CD8-positive, alpha-beta memory T cell (primary cell): Measurements from ENCODE around the gene PKP1. TPM values are rescaled to one million over a fixed set of nuclear protein-coding genes. Genes with fewer than 3 reads are reported as not detected.

Source experiments
- CTCF ChIA-PET: fragments of 350-600 bp; sonication (Branson Sonifier 250); formaldehyde crosslinking; loops from one replicate; lab custom pipeline; 2021; ENCODE audit warnings: antibody characterized with exemption; lab: Charles Lee
- POLR2A ChIA-PET: fragments of 350-600 bp; sonication (Branson Sonifier 250); formaldehyde crosslinking; loops from one replicate; lab custom pipeline; 2021; ENCODE audit warnings: antibody characterized with exemption; lab: Charles Lee
- DNase-seq, 5 donors: peaks; one replicate each; pipeline versions ENCODE4 v3.0.0 to v3.0.0-alpha.2; 2020 to 2022; ENCODE audit warnings: mixed read lengths in 1 of 5
- H3K27ac ChIP-seq: one replicate; pipeline ENCODE4 v1.7.0; 2013; ENCODE audit warnings: low read depth, mild to moderate bottlenecking, low read length, moderate library complexity
- H3K27me3 ChIP-seq: 2 replicates; pipeline ENCODE4 v1.7.0; 2013; ENCODE audit warnings: low read length, mild to moderate bottlenecking; ENCODE audit not compliant: insufficient read depth, poor library complexity, severe bottlenecking
- H3K36me3 ChIP-seq: 2 replicates; pipeline ENCODE4 v1.7.0; 2013; ENCODE audit warnings: mild to moderate bottlenecking, low read length, moderate library complexity; ENCODE audit not compliant: insufficient read depth
- H3K4me1 ChIP-seq: 2 replicates; pipeline ENCODE4 v1.7.0; 2013; ENCODE audit warnings: mild to moderate bottlenecking, low read length, moderate library complexity; ENCODE audit not compliant: insufficient read depth
- H3K4me3 ChIP-seq: 2 replicates; pipeline ENCODE4 v1.7.0; 2013; ENCODE audit warnings: mild to moderate bottlenecking, low read length
- H3K9me3 ChIP-seq: 2 replicates; pipeline ENCODE4 v1.7.0; 2013; ENCODE audit warnings: mild to moderate bottlenecking, low read length
- H3K27ac Mint-ChIP-seq, 8 donors: one replicate each; pipeline ENCODE4 v1.8.0; 2020 to 2021; ENCODE audit warnings: mixed read lengths in 8 of 8, mild to moderate bottlenecking in 6 of 8, inconsistent platforms in 3 of 8, moderate library complexity in 3 of 8
- H3K27me3 Mint-ChIP-seq, 2 donors: one replicate each; pipeline ENCODE4 v1.8.0; 2020 to 2021; ENCODE audit warnings: mixed read lengths in 2 of 2, mild to moderate bottlenecking in 1 of 2, moderate library complexity in 1 of 2
- H3K36me3 Mint-ChIP-seq, 3 donors: one replicate each; pipeline ENCODE4 v1.8.0; 2020 to 2021; ENCODE audit warnings: mixed read lengths in 3 of 3, inconsistent platforms in 1 of 3, mild to moderate bottlenecking in 1 of 3
- H3K4me1 Mint-ChIP-seq, 3 donors: one replicate each; pipeline ENCODE4 v1.8.0; 2020 to 2021; ENCODE audit warnings: mixed read lengths in 3 of 3, inconsistent platforms in 1 of 3, mild to moderate bottlenecking in 1 of 3
- H3K4me3 Mint-ChIP-seq, 7 donors: one replicate each; pipeline ENCODE4 v1.8.0; 2020 to 2021; ENCODE audit warnings: mixed read lengths in 7 of 7, mild to moderate bottlenecking in 6 of 7, moderate library complexity in 4 of 7, inconsistent platforms in 2 of 7
- H3K9me3 Mint-ChIP-seq, 5 donors: one replicate each; pipeline ENCODE4 v1.8.0; 2020 to 2022; ENCODE audit warnings: mixed read lengths in 5 of 5, mild to moderate bottlenecking in 3 of 5, moderate library complexity in 2 of 5, inconsistent platforms in 1 of 5
- polyA plus RNA-seq: library from polyadenylated mRNA; unstranded; fragments of 300-500 nt; fragmentation: Illumina TruSeq; gene quantifications from one replicate; pipeline ENCODE4 v1.2.3, GENCODE V29; 2021
- total RNA-seq, 2 experiments: library from RNA; stranded (reverse); gene quantifications; one replicate each; pipeline ENCODE4 v1.2.3, GENCODE V29; 2021

Gene PKP1
- total and polyA plus RNA-seq, 3 experiments from 2014 or later, result not detected

DNA sequence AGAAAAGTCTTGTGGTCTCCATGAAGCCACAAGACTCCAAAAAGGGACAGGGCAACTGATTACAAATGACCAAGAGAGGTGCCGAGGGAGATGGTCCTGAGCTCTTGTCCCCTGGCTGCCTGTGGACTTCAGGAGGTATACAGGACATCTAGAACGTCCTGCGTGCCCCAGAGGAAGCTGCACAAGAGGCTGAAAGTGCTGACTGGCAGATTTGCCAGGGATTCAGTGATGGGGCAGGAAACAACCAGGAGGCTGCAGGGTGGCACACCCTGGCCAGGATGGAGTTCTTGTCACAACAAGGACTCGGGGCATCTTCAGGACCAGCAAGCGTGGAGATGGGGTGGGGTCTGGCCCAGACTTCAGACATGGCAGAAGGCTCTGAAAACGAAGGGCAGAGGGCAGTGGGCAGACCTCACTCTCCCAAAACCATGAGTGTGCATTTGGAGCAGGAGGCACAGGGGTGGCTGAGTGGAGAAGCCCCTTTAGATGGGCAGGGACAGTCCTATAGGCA, 13.4 kb upstream of the PKP1 start:
- H3K4me3 Mint-ChIP-seq, result no peak overlapping the region
- H3K4me3 ChIP-seq, result no peak overlapping the region
- H3K36me3 Mint-ChIP-seq, result no peaks in the 10 kb centered on the region
- no peaks in the 10 kb centered on the region for H3K4me1 Mint-ChIP-seq
- peaks cover 16 to 36% of the 10 kb centered on the region in 2 donors for H3K27me3 Mint-ChIP-seq
- no peaks in the 10 kb centered on the region for H3K9me3 Mint-ChIP-seq
- H3K36me3 ChIP-seq, result no peaks in the 10 kb centered on the region
- no peak overlapping the region for H3K27ac ChIP-seq
- ChIA-PET CTCF (no interaction called here), POLR2A (no interaction called here)
- H3K27ac Mint-ChIP-seq, result no peak overlapping the region
- H3K4me1 ChIP-seq, result no peaks in the 10 kb centered on the region
- peaks cover 4% of the 10 kb centered on the region for H3K27me3 ChIP-seq
- H3K9me3 ChIP-seq, result no peaks in the 10 kb centered on the region
- DNase-seq, result no peak

DNA sequence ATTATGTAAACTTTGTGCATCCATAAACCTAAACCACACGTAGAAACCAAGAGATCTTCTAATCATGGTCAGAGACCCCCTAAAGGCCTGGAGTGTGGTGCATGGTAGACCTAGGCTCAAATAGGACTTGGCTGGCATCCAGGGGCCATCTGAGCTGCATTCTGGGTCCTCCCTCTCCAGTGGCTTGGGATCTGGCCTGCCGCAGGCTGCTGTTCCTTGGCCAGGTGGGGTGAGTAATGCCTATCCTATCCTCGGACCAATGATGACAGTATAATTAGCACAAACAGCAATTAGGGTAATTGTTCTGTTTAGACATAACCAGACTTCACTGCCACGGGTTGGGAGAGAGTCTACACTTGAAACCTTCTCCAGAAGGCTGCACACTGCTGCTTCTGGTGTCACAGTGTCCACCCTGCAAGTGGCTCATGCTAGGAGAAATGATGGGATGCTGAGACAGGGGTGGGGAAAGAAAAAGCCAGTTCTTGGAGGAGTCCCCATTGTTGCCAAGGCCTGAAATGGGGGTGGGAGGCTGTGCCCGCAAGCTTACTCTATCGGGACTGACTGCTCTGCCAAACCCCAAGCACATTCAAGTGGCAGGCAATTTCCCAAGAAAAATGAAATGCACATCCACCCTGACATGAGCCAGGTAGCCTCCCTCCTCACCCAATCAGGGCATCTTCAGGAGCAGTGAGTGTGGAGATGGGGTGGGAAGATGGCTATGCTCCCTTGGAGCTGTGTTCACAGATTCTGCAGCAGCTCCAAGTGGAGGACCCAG, 12.5 kb upstream of the PKP1 start:
- DNase-seq, result no peak
- CTCF ChIA-PET, result no interaction called here

DNA sequence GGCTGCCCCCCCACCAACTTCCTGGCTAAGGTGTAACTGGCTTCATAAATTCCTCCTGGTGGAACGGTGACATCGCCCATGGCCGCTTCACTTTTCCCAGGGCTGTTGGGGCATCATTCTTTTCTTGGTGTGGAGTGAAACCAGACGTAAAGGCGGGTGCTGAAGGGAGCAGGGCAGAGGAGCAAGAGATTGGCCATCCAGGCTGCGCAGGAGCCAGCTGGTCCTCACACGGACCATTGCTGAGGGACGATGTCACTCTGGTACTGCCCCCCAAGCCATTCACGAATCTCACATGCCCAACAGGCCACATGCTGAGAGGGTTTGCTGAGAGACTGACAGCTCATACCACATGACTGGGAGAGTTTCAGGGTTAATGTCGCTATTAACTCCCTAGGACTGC, 10.5 kb upstream of the PKP1 start:
- DNase-seq, result no peak
- Mint-ChIP-seq H3K4me1 (no peaks in the 10 kb centered on the region), H3K27ac (no peak overlapping the region), H3K4me3 (no peak overlapping the region), H3K9me3 (no peaks in the 10 kb centered on the region), H3K36me3 (no peaks in the 10 kb centered on the region), H3K27me3 (peaks cover 18 to 38% of the 10 kb centered on the region in 2 donors)
- CTCF ChIA-PET, result no interaction called here
- Histone ChIP-seq H3K27me3 (no peaks in the 10 kb centered on the region), H3K36me3 (no peaks in the 10 kb centered on the region), H3K4me1 (no peaks in the 10 kb centered on the region), H3K27ac (no peak overlapping the region), H3K9me3 (no peaks in the 10 kb centered on the region), H3K4me3 (no peak overlapping the region)
- POLR2A ChIA-PET, result no interaction called here

More for the DNA sequence above, 12.5 kb upstream of the PKP1 start:
- Mint-ChIP-seq H3K27me3 (peaks cover 16 to 37% of the 10 kb centered on the region in 2 donors), H3K4me3 (no peak overlapping the region), H3K27ac (no peak overlapping the region), H3K36me3 (no peaks in the 10 kb centered on the region), H3K9me3 (no peaks in the 10 kb centered on the region), H3K4me1 (no peaks in the 10 kb centered on the region)
- no peaks in the 10 kb centered on the region for H3K9me3 ChIP-seq
- H3K4me3 ChIP-seq, result no peak overlapping the region
- H3K36me3 ChIP-seq, result no peaks in the 10 kb centered on the region
- no peak overlapping the region for H3K27ac ChIP-seq
- peaks cover 4% of the 10 kb centered on the region for H3K27me3 ChIP-seq
- no peaks in the 10 kb centered on the region for H3K4me1 ChIP-seq
- POLR2A ChIA-PET, result no interaction called here

DNA sequence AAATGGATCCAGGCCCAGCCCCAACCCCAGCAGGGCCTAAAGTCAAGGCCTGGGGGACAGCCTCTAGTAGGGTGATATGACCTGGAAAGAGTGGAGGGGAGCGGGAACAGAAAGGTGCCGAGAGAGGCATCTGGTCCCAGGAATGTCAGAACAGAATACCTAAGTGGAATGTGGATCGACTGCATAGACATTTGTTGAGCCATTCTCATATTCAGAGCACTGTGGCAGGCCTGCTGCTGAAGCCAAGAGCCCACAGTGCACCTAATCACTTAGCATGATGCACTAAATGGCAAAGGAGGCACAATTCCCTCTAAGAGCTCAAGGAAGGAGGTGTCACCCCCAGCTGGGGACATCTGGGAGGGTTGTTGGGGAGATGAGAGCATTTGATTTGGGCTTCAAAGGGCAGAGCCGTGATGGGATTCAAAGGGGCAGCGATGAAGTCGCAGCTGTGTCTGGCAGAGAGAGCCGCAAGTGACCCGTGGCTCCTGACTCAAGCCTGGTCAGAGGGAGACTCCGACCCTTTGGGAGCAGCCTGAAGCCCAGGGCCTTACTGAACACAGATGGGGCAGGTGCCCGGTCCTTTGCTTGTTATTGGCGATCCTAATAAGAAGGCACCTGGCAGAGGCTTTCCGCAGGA, 8.6 kb upstream of the PKP1 start:
- ChIA-PET CTCF (no interaction called here), POLR2A (no interaction called here)
- DNase-seq, result no peak

DNA sequence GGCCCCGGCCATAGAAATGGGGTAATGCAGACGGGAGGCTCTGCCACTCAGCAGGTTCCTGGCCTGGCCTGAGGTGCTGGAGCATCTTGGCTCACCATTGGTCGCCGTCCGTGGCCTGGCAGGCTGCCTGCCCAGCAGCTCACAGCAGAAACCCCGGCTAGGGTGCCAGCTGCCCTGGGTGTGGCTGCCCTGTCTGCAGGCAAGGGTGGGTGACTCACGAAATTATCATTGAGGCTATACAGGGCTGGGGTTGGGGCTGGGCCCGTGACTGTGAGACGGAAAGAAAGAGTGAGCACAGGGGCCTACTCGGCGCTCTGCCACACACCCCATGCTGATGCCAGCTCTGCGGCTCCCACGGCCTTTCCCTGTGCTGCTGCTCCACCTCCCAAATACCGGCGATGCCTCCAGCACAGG, 8.0 kb upstream of the PKP1 start:
- H3K9me3 Mint-ChIP-seq, result no peaks in the 10 kb centered on the region
- Histone ChIP-seq H3K4me3 (no peak overlapping the region), H3K27ac (no peak overlapping the region), H3K4me1 (no peaks in the 10 kb centered on the region), H3K36me3 (no peaks in the 10 kb centered on the region), H3K27me3 (no peaks in the 10 kb centered on the region), H3K9me3 (no peaks in the 10 kb centered on the region)
- peaks cover 9 to 31% of the 10 kb centered on the region in 2 donors for H3K27me3 Mint-ChIP-seq
- CTCF ChIA-PET, result no interaction called here
- no peaks in the 10 kb centered on the region for H3K4me1 Mint-ChIP-seq
- POLR2A ChIA-PET, result no interaction called here
- H3K27ac Mint-ChIP-seq, result no peak overlapping the region
- DNase-seq, result no peak
- H3K36me3 Mint-ChIP-seq, result no peaks in the 10 kb centered on the region
- no peak overlapping the region for H3K4me3 Mint-ChIP-seq

More for the DNA sequence above, 8.6 kb upstream of the PKP1 start:
- Histone ChIP-seq H3K36me3 (no peaks in the 10 kb centered on the region), H3K9me3 (no peaks in the 10 kb centered on the region), H3K4me3 (no peak overlapping the region), H3K27me3 (no peaks in the 10 kb centered on the region), H3K27ac (no peak overlapping the region), H3K4me1 (no peaks in the 10 kb centered on the region)
- Mint-ChIP-seq H3K27ac (no peak overlapping the region), H3K27me3 (peaks cover 12 to 30% of the 10 kb centered on the region in 2 donors), H3K4me1 (no peaks in the 10 kb centered on the region), H3K9me3 (no peaks in the 10 kb centered on the region), H3K36me3 (no peaks in the 10 kb centered on the region), H3K4me3 (no peak overlapping the region)

- Mint-ChIP-seq H3K4me3 (no peak overlapping the region), H3K36me3 (no peaks in the 10 kb centered on the region), H3K27ac (no peak overlapping the region), H3K9me3 (no peaks in the 10 kb centered on the region), H3K4me1 (no peaks in the 10 kb centered on the region), H3K27me3 (peaks cover 7 to 39% of the 10 kb centered on the region in 2 donors)
- no peaks in the 10 kb centered on the region for H3K4me1 ChIP-seq
- DNase-seq, result no peak
- no peaks in the 10 kb centered on the region for H3K9me3 ChIP-seq
- no peak overlapping the region for H3K4me3 ChIP-seq
- ChIA-PET POLR2A (no interaction called here), CTCF (no interaction called here)
- no peaks in the 10 kb centered on the region for H3K27me3 ChIP-seq
- H3K36me3 ChIP-seq, result no peaks in the 10 kb centered on the region
- no peak overlapping the region for H3K27ac ChIP-seq
These were observed 6.4 kb upstream of the PKP1 start for GRCh38 chr1:201276891-201277290.

DNA sequence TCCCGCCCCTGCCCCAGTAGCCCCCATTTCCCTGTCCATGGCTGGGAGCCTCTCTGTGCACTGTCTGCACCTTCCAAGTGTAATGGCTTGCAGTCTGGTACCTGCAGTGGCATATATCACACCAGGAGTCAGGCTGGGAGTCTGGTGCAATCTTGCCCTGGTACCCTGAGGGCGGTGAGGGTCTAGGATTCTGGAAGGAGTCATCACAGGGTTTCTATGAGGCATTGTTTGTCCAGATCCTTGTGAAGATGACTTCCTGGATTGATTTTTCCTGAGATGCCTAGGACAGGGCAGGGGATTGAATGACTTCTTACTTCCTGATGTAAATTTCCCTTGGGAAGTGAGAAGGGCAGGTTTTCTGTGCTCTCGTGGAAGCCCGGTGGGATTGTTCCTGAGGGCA, 5.9 kb upstream of the PKP1 start:
- no peaks in the 10 kb centered on the region for H3K27me3 ChIP-seq
- CTCF ChIA-PET, result no interaction called here

GRCh38 chr1:201279313-201279712, 4.0 kb upstream of the PKP1 start:
- Histone ChIP-seq H3K4me1 (no peaks in the 10 kb centered on the region), H3K36me3 (no peaks in the 10 kb centered on the region), H3K4me3 (no peak overlapping the region), H3K27me3 (peaks cover 8% of the 10 kb centered on the region), H3K9me3 (no peaks in the 10 kb centered on the region), H3K27ac (no peak overlapping the region)
- Mint-ChIP-seq H3K36me3 (no peaks in the 10 kb centered on the region), H3K27ac (no peak overlapping the region), H3K27me3 (peaks cover 10 to 56% of the 10 kb centered on the region in 2 donors), H3K4me1 (peaks cover 4 to 7% (median 4%) of the 10 kb centered on the region in 3 donors), H3K4me3 (no peak overlapping the region), H3K9me3 (no peaks in the 10 kb centered on the region)
- ChIA-PET POLR2A (no interaction called here), CTCF (no interaction called here)
- no peak for DNase-seq

More for the DNA sequence above, 5.9 kb upstream of the PKP1 start:
- H3K9me3 Mint-ChIP-seq, result no peaks in the 10 kb centered on the region
- Histone ChIP-seq H3K27ac (no peak overlapping the region), H3K9me3 (no peaks in the 10 kb centered on the region), H3K4me3 (no peak overlapping the region), H3K36me3 (no peaks in the 10 kb centered on the region), H3K4me1 (no peaks in the 10 kb centered on the region)
- no peak overlapping the region for H3K4me3 Mint-ChIP-seq
- H3K4me1 Mint-ChIP-seq, result no peaks in the 10 kb centered on the region
- peaks cover 10 to 43% of the 10 kb centered on the region in 2 donors for H3K27me3 Mint-ChIP-seq
- POLR2A ChIA-PET, result no interaction called here
- H3K27ac Mint-ChIP-seq, result no peak overlapping the region
- DNase-seq, result no peak
- no peaks in the 10 kb centered on the region for H3K36me3 Mint-ChIP-seq
